Sigmoid colon (tissue), 4 donors: ENCODE data around the gene MRPL24.

Experiments used
- POLR2AphosphoS5 ChIP-seq, 4 donors: sonication (generic); formaldehyde crosslinking; IDR thresholded peaks; one replicate each; pipeline ENCODE4 v1.6.1; 2017; ENCODE audit warnings: antibody characterized with exemption in 4 of 4
- TF ChIP-seq, protein P1 (sequence below), 4 experiments: fragments of 450-650 bp in 3 of 4; fragments of 200-600 bp in 1 of 4; IDR thresholded peaks; one replicate each; pipeline ENCODE4 v1.5.1; 2016 to 2019; ENCODE audit warnings: antibody characterized with exemption in 4 of 4, mild to moderate bottlenecking in 3 of 4, moderate library complexity in 2 of 4

DNA sequence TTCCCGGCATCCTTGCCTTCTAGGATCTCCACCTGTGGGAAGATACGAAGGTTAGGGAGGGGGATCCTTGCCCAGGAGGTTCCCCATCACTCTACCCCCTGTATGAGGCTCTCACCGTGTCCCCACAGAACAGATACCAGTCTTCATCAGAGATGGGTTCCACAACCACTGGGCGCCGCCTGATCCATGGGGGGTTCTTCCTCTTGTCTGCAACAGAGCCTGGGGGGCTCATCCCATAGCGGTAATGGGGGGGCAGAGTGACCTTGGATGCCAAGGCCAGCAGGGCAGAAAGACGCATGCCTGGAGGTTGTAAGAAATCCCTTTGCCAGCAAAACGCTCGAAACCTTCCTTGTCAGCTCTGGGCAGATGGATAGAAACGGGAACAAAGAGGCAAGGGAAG lies 2.5 kb downstream of the MRPL24 start:
- TF ChIP-seq, protein P1, sequence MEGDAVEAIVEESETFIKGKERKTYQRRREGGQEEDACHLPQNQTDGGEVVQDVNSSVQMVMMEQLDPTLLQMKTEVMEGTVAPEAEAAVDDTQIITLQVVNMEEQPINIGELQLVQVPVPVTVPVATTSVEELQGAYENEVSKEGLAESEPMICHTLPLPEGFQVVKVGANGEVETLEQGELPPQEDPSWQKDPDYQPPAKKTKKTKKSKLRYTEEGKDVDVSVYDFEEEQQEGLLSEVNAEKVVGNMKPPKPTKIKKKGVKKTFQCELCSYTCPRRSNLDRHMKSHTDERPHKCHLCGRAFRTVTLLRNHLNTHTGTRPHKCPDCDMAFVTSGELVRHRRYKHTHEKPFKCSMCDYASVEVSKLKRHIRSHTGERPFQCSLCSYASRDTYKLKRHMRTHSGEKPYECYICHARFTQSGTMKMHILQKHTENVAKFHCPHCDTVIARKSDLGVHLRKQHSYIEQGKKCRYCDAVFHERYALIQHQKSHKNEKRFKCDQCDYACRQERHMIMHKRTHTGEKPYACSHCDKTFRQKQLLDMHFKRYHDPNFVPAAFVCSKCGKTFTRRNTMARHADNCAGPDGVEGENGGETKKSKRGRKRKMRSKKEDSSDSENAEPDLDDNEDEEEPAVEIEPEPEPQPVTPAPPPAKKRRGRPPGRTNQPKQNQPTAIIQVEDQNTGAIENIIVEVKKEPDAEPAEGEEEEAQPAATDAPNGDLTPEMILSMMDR (IDR thresholded peaks at IDR 0.05), result no peak
- TF ChIP-seq POLR2AphosphoS5 (IDR thresholded peaks at IDR 0.05), result no peak
